ENCODE data around the gene TPD52L2. TPM values are rescaled to one million over a fixed set of nuclear protein-coding genes. Genes with fewer than 3 reads are reported as not detected.

The TPD52L2 gene
- total RNA-seq, 1 experiment from 2014 or later: 129 TPM

Other genes with a start within 250 kb of the TPD52L2 start
- gene GMEB2, start 238.2 kb upstream of the TPD52L2 start, total RNA-seq (2014; rRNA removed; shearing (Covaris generic)): 19.3 and 19.7 TPM in 2 replicates
- 179 and 180 TPM in 2 replicates for gene STMN3, start 211.8 kb upstream of the TPD52L2 start, total RNA-seq (2014; rRNA removed; shearing (Covaris generic))
- 18.5 and 18.7 TPM in 2 replicates for gene RTEL1, start 207.0 kb upstream of the TPD52L2 start, total RNA-seq (2014; rRNA removed; shearing (Covaris generic))
- gene TNFRSF6B, start 168.6 kb upstream of the TPD52L2 start, total RNA-seq (2014; rRNA removed; shearing (Covaris generic)): not detected in 2 replicates
- 33.0 and 36.7 TPM in 2 replicates for gene ARFRP1, start 157.3 kb upstream of the TPD52L2 start, total RNA-seq (2014; rRNA removed; shearing (Covaris generic))
- 49.4 and 52.7 TPM in 2 replicates for gene ZGPAT, start 157.2 kb upstream of the TPD52L2 start, total RNA-seq (2014; rRNA removed; shearing (Covaris generic))
- gene LIME1, start 128.6 kb upstream of the TPD52L2 start, total RNA-seq (2014; rRNA removed; shearing (Covaris generic)): 12.6 and 15.1 TPM in 2 replicates
- 71.8 and 118 TPM in 2 replicates for gene SLC2A4RG, start 125.5 kb upstream of the TPD52L2 start, total RNA-seq (2014; rRNA removed; shearing (Covaris generic))
- 39.7 and 42.5 TPM in 2 replicates for gene ZBTB46, start 34.0 kb upstream of the TPD52L2 start, total RNA-seq (2014; rRNA removed; shearing (Covaris generic))
- 0.74 TPM in 1 of 2 replicates, not detected in the other for gene ABHD16B, start 3.8 kb upstream of the TPD52L2 start, total RNA-seq (2014; rRNA removed; shearing (Covaris generic))
- 38.6 and 43.6 TPM in 2 replicates for gene DNAJC5, start 29.9 kb downstream of the TPD52L2 start, total RNA-seq (2014; rRNA removed; shearing (Covaris generic))
- gene UCKL1, start 91.1 kb downstream of the TPD52L2 start, total RNA-seq (2014; rRNA removed; shearing (Covaris generic)): 19.9 and 20.1 TPM in 2 replicates
- 5.5 and 5.9 TPM in 2 replicates for gene ZNF512B, start 104.7 kb downstream of the TPD52L2 start, total RNA-seq (2014; rRNA removed; shearing (Covaris generic))
- 1.4 TPM in 1 of 2 replicates, not detected in the other for gene SAMD10, start 114.4 kb downstream of the TPD52L2 start, total RNA-seq (2014; rRNA removed; shearing (Covaris generic))
- gene PRPF6, start 115.9 kb downstream of the TPD52L2 start, total RNA-seq (2014; rRNA removed; shearing (Covaris generic)): 91.4 and 111 TPM in 2 replicates
- 0.81 and 1.8 TPM in 2 replicates for gene C20orf204, start 170.9 kb downstream of the TPD52L2 start, total RNA-seq (2014; rRNA removed; shearing (Covaris generic))
- gene SOX18, start 184.4 kb downstream of the TPD52L2 start, total RNA-seq (2014; rRNA removed; shearing (Covaris generic)): 1.2 TPM in 1 of 2 replicates, not detected in the other
- gene TCEA2, start 197.9 kb downstream of the TPD52L2 start, total RNA-seq (2014; rRNA removed; shearing (Covaris generic)): 29.2 and 44.0 TPM in 2 replicates
- gene RGS19, start 214.2 kb downstream of the TPD52L2 start, total RNA-seq (2014; rRNA removed; shearing (Covaris generic)): 32.9 and 33.4 TPM in 2 replicates
- 4.2 and 5.0 TPM in 2 replicates for gene OPRL1, start 214.8 kb downstream of the TPD52L2 start, total RNA-seq (2014; rRNA removed; shearing (Covaris generic))
- gene LKAAEAR1, start 219.1 kb downstream of the TPD52L2 start, total RNA-seq (2014; rRNA removed; shearing (Covaris generic)): not detected in 2 replicates
- gene NPBWR2, start 242.3 kb downstream of the TPD52L2 start, total RNA-seq (2014; rRNA removed; shearing (Covaris generic)): not detected in 2 replicates

Measured in G401 (cell line).